Body of pancreas (tissue), 4 donors: ENCODE results near the gene TADA2A.

ENCODE experiments used
- CTCF ChIP-seq, 7 experiments: fragments of 450-650 bp in 4 of 7; fragments of 200-600 bp in 3 of 7; sonication (generic) in 3 of 7; IDR thresholded peaks; one replicate each; pipeline ENCODE4 v1.5.1; 2016 to 2019; ENCODE audit warnings: antibody characterized with exemption in 7 of 7
- POLR2A ChIP-seq, 3 donors: fragments of 450-650 bp; IDR thresholded peaks; one replicate each; pipeline ENCODE4 v1.6.1; 2016; ENCODE audit warnings: antibody characterized with exemption in 3 of 3, mild to moderate bottlenecking in 2 of 3

GRCh38 chr17:37375706-37376105 lies 31.0 kb upstream of the TADA2A start, which contains the start of gene C17orf78:
- no peak for TF ChIP-seq CTCF (IDR thresholded peaks at IDR 0.05)
- TF ChIP-seq POLR2A (IDR thresholded peaks at IDR 0.05): no peak
